Neural cell (in vitro differentiated cells): ENCODE results near the gene AP2B1. TPM values are rescaled to one million over a fixed set of nuclear protein-coding genes. Genes with fewer than 3 reads are reported as not detected.
A peak's percentile ranks its signal among the peaks of the same experiment; 100 is the strongest.

ENCODE experiments used
- H2AFZ ChIP-seq: fragments of 200-600, 300-800 bp; sonication (generic), shearing (Covaris generic); 2 replicates; pipeline ENCODE4 v1.6.0; 2014; ENCODE audit warnings: low read depth, mild to moderate bottlenecking, antibody characterized with exemption, low read length, moderate library complexity
- H3F3A ChIP-seq: fragments of 200-600 bp; shearing (Covaris generic); 2 replicates; pipeline ENCODE4 v1.6.1; 2016; ENCODE audit warnings: mild to moderate bottlenecking, moderate library complexity, mixed read lengths, antibody characterized with exemption, low read length; ENCODE audit not compliant: insufficient read depth, poor library complexity, severe bottlenecking
- H3K27ac ChIP-seq: fragments of 200-600, 300-800 bp; sonication (generic), shearing (Covaris generic); 2 replicates; pipeline ENCODE4 v1.5.1; 2014; ENCODE audit warnings: mild to moderate bottlenecking, low read length, moderate library complexity
- H3K27me3 ChIP-seq: fragments of 300-800, 200-600 bp; sonication (generic), shearing (Covaris generic); 2 replicates; pipeline ENCODE4 v1.6.0; 2014; ENCODE audit warnings: mild to moderate bottlenecking, low read depth, low read length, moderate library complexity; ENCODE audit not compliant: insufficient read depth
- H3K36me3 ChIP-seq: fragments of 300-800, 200-600 bp; sonication (generic), shearing (Covaris generic); 2 replicates; pipeline ENCODE4 v1.5.1; 2014; ENCODE audit warnings: mild to moderate bottlenecking, antibody characterized with exemption, low read length, moderate library complexity; ENCODE audit not compliant: insufficient read depth
- H3K4me2 ChIP-seq: fragments of 300-800, 200-600 bp; sonication (generic), shearing (Covaris generic); 2 replicates; pipeline ENCODE4 v1.6.0; 2014; ENCODE audit warnings: mild to moderate bottlenecking, low read length
- H3K4me3 ChIP-seq: fragments of 300-800, 200-600 bp; sonication (generic), shearing (Covaris generic); 2 replicates; pipeline ENCODE4 v1.5.1; 2014; ENCODE audit warnings: mild to moderate bottlenecking, low read length, moderate library complexity
- H3K79me2 ChIP-seq: fragments of 200-600 bp; shearing (Covaris generic); replicated peaks from 2 replicates; pipeline ENCODE4 v1.6.0; 2014; ENCODE audit warnings: mild to moderate bottlenecking, low read length, moderate library complexity; ENCODE audit not compliant: insufficient read depth
- H3K9ac ChIP-seq: fragments of 300-800, 200-600 bp; sonication (generic), shearing (Covaris generic); 2 replicates; pipeline ENCODE4 v1.6.1; 2016; ENCODE audit warnings: mild to moderate bottlenecking, low read length, mixed read lengths
- H3K9me2 ChIP-seq: fragments of 200-600 bp; shearing (Covaris generic); 2 replicates; pipeline ENCODE4 v1.6.1; 2016; ENCODE audit warnings: mild to moderate bottlenecking, low read length, mixed read lengths; ENCODE audit not compliant: insufficient read depth
- H3K9me3 ChIP-seq: fragments of 200-600, 300-800 bp; sonication (generic), shearing (Covaris generic); 2 replicates; pipeline ENCODE4 v1.6.1; 2016; ENCODE audit warnings: mild to moderate bottlenecking, mixed run types, low read length, moderate library complexity, mixed read lengths
- H4K20me1 ChIP-seq: fragments of 200-600 bp; shearing (Covaris generic); 2 replicates; pipeline ENCODE4 v1.6.1; 2016; ENCODE audit warnings: mild to moderate bottlenecking, mixed run types; ENCODE audit not compliant: insufficient read depth
- EP300 ChIP-seq: fragments of 450-650 bp; conservative IDR thresholded peaks from 2 replicates; pipeline ENCODE4 v1.6.1; 2014; ENCODE audit warnings: antibody characterized with exemption, mild to moderate bottlenecking, moderate library complexity; ENCODE audit not compliant: poor library complexity, severe bottlenecking
- EZH2 ChIP-seq: fragments of 200-600, 300-800 bp; shearing (Covaris generic), sonication (generic); IDR thresholded peaks from 2 replicates; pipeline ENCODE4 v1.6.1; 2014; ENCODE audit warnings: antibody characterized with exemption, low read length, borderline replicate concordance, mild to moderate bottlenecking; ENCODE audit not compliant: insufficient read depth, poor library complexity, severe bottlenecking
- RAD21 ChIP-seq: fragments of 450-650 bp; conservative IDR thresholded peaks from 2 replicates; pipeline ENCODE4 v1.6.1; 2014; ENCODE audit warnings: antibody characterized with exemption, mild to moderate bottlenecking, moderate library complexity
- SMC3 ChIP-seq: fragments of 450-650 bp; conservative IDR thresholded peaks from 2 replicates; pipeline ENCODE4 v1.6.1; 2014; ENCODE audit warnings: antibody characterized with exemption, mild to moderate bottlenecking, moderate library complexity; ENCODE audit not compliant: poor library complexity
- polyA plus RNA-seq: library from polyadenylated mRNA; depleted of rRNA; stranded (reverse); fragments of >200 nt; gene quantifications from 2 replicates; pipeline ENCODE4 v1.2.3, GENCODE V29; 2014
- TF ChIP-seq, protein P1 (sequence below): fragments of 450-650 bp; IDR thresholded peaks from 2 replicates; pipeline ENCODE4 v1.5.1; 2014; ENCODE audit warnings: antibody characterized with exemption, mild to moderate bottlenecking, moderate library complexity; ENCODE audit not compliant: poor library complexity, severe bottlenecking

AP2B1 gene
- polyA plus RNA-seq, 1 donor from 2014 or later = 59.5 TPM

DNA sequence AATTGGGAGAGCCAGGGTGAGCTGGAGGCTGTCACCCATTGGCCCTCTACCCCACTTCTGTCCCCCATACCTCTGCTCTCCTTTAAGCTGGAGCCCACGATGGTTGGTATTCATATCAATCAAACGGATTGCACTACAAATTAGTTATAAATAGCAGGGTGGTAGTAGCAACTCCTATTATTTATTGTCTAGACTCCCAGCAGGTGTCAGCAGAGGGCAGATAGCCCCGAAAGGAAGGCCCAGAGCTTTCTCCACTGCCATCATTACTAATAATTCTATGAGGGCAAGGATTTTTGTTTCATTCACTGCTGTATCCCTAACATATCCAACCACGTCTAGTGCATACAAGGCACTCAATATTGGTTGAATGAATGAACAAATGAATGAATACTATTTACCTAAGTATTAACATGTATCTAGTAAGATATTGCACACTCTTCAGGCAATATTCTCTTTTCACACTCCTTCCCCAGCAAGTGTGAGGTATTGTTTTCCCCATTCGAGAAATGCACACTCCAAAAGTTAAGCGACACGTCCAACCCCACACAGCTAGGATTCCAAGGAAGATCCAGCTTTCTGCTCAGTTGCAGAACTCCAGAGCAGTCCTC is 179.9 kb downstream of the AP2B1 start:
- Histone ChIP-seq H3F3A (no peaks in the 10 kb centered on the region), H4K20me1 (no peaks in the 10 kb centered on the region), H3K27me3 (no peaks in the 10 kb centered on the region), H3K9me3 (no peaks in the 10 kb centered on the region), H3K36me3 (no peaks in the 10 kb centered on the region), H3K4me3 (no peak overlapping the region), H3K79me2 (no peaks in the 10 kb centered on the region), H2AFZ (no peak overlapping the region), H3K4me2 (no peak overlapping the region), H3K9me2 (no peaks in the 10 kb centered on the region), H3K27ac (no peak overlapping the region), H3K9ac (no peak overlapping the region)
- TF ChIP-seq EP300 = no peak
- TF ChIP-seq RAD21 = peak; percentile 53
- TF ChIP-seq, protein P1, sequence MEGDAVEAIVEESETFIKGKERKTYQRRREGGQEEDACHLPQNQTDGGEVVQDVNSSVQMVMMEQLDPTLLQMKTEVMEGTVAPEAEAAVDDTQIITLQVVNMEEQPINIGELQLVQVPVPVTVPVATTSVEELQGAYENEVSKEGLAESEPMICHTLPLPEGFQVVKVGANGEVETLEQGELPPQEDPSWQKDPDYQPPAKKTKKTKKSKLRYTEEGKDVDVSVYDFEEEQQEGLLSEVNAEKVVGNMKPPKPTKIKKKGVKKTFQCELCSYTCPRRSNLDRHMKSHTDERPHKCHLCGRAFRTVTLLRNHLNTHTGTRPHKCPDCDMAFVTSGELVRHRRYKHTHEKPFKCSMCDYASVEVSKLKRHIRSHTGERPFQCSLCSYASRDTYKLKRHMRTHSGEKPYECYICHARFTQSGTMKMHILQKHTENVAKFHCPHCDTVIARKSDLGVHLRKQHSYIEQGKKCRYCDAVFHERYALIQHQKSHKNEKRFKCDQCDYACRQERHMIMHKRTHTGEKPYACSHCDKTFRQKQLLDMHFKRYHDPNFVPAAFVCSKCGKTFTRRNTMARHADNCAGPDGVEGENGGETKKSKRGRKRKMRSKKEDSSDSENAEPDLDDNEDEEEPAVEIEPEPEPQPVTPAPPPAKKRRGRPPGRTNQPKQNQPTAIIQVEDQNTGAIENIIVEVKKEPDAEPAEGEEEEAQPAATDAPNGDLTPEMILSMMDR = peak; percentile 61

DNA sequence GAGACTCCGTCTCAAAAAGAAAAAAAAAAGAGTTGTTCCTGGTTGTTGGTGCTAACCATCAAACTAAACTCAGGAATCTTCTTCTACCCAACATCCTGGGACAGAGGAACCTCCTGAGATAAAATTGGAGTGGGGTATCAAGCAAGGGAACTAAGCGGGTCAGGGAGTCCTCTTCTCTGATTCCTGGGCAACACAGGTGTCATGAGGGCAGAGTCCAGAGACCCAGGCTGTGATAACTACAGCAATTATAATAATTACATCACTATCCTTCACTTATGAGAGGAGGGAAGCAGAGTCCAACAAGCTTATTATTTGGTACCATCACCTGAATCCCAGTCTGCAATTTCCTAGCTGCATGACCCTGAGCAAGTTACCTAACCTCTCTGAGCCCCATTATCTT is 181.7 kb downstream of the AP2B1 start:
- Histone ChIP-seq H3K79me2 (no peaks in the 10 kb centered on the region), H3F3A (no peaks in the 10 kb centered on the region)

DNA sequence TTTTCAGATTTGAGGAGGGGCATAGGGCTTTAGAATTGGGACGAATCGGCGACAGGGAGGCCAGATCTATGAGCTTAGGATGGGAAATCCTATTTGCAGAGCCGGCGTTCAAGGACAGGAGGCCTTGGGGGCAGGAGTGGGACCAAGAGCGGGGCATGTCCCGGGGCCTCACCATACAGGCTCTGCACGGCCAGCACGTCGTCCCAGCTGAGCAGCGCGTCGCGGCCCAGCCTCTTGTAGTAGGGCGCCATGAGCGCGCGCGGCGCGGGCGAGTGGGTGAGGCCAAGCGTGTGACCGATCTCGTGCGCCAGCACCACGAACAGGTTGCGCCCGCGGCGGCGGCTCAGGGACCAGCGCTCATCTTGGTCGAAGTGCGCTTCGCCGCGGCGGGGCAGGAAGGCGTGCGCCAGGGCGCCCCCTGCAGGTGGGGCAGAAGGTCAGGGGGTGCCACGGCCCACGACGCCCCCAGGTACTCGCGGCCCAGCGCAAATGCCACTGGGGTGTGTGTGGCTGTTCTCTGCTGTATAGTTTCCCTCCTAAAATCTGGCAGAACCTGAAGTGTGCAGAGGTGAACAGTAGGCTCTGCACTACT is 182.9 kb downstream of the AP2B1 start:
- H3K27me3 ChIP-seq = no peaks in the 10 kb centered on the region
- no peaks in the 10 kb centered on the region for H4K20me1 ChIP-seq
- H3K9ac ChIP-seq = no peak overlapping the region
- no peak overlapping the region for H2AFZ ChIP-seq
- no peaks in the 10 kb centered on the region for H3K9me3 ChIP-seq
- H3K36me3 ChIP-seq = no peaks in the 10 kb centered on the region
- no peak overlapping the region for H3K27ac ChIP-seq
- no peaks in the 10 kb centered on the region for H3F3A ChIP-seq
- H3K4me3 ChIP-seq = no peak overlapping the region
- H3K9me2 ChIP-seq = no peaks in the 10 kb centered on the region
- TF ChIP-seq SMC3 = no peak
- TF ChIP-seq, protein P1 = peak; percentile 12
- no peak overlapping the region for H3K4me2 ChIP-seq
- H3K79me2 ChIP-seq = no peaks in the 10 kb centered on the region

More for the DNA sequence above, 181.7 kb downstream of the AP2B1 start:
- no peaks in the 10 kb centered on the region for H3K36me3 ChIP-seq
- no peak overlapping the region for H3K4me3 ChIP-seq
- no peak overlapping the region for H3K4me2 ChIP-seq
- H3K9me3 ChIP-seq = no peaks in the 10 kb centered on the region
- H3K27me3 ChIP-seq = no peaks in the 10 kb centered on the region
- no peaks in the 10 kb centered on the region for H4K20me1 ChIP-seq
- no peak overlapping the region for H3K27ac ChIP-seq
- H2AFZ ChIP-seq = no peak overlapping the region
- no peaks in the 10 kb centered on the region for H3K9me2 ChIP-seq
- TF ChIP-seq EZH2 = no peak
- no peak overlapping the region for H3K9ac ChIP-seq
